ENCODE measurements around the gene TRIM60. TPM values are rescaled to one million over a fixed set of nuclear protein-coding genes. Genes with fewer than 3 reads are reported as not detected.
"Not testable (repeated sequence)": the region's sequence is repeated elsewhere in the genome, so short reads cannot be mapped to it uniquely, and the experiment has no call there.

The TRIM60 gene
- total and polyA plus RNA-seq, 4 donors: not detected

DNA sequence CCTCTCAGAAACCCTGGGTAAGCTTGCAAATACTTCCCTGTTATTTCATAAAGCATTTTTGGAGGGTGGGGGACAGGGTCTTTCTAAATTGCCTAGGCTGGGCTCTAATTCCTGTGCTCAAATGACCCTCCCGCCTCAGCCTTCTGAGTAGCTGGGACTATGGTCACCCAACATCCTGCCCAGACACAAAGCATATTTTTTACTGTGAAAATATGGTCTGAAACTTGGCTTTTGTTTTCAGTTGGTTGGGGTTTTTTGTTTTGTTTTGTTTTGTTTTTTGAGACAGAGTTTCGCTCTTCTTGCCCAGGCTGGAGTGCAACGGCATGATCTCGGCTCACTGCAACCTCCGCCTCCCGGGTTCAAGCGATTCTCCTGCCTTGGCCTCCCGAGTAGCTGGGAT lies 6.0 kb upstream of the TRIM60 start:
- WGBS, 2 donors: 93 to 95% methylated on average over 8 of the region's 8 CpGs
- not testable (repeated sequence) for DNase-seq

DNA sequence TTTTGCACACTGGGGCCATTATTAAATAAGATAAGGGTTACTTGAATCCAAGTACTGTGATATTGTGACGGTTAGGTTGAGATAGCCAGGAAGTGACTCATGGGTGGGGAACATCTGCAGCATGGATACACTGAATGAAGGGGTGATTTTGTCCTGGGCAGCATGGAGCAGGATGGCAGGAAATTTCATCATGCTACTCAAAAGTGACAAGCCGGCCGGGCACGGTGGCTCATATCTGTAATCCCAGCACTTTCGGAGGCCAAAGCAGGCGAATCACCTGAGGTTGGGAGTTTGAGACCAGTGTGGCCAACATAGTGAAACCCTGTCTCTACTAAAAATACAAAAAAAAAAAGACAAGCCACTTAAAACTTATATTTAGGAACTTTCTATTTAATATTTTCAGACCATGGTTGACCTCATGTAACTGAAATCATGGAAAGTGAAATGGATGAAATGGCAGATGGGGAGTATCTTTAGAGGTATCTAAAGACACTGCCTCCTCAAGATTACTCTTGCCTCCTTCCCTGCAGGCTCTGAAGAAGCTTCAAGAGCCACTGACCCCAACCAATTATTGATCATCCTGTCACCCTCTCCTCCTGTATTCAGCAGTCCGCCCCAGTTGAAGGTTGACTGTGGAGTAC lies 3.9 kb upstream of the TRIM60 start:
- no peak for DNase-seq
- ATAC-seq (ENCODE audit: low FRiP score): no peak
- no peaks in the 10 kb centered on the region for H3K9me3 ChIP-seq (ENCODE audit: control insufficient read depth, low read length)
- WGBS, 2 donors: 75 to 88% methylated on average over 7 of the region's 7 CpGs
- intact Hi-C loops (cut with DNase I): no loop called here
- no peaks in the 10 kb centered on the region for H3K27me3 ChIP-seq (ENCODE audit: control insufficient read depth in 1 of 2, insufficient read depth in 2 of 2, low read length in 1 of 2)
- no peaks in the 10 kb centered on the region for H3K36me3 ChIP-seq (ENCODE audit: control insufficient read depth in 1 of 2, insufficient read depth in 2 of 2, low read length in 1 of 2)
- no peaks in the 10 kb centered on the region for H3K4me1 ChIP-seq (ENCODE audit: control insufficient read depth in 1 of 2, insufficient read depth in 2 of 2, low read length in 2 of 2)
- H3K27ac ChIP-seq (ENCODE audit: low read depth in 1 of 2, low read length in 2 of 2): no peak overlapping the region
- H3K4me3 ChIP-seq (ENCODE audit: low read length in 2 of 2): no peak overlapping the region

More for the DNA sequence above, 6.0 kb upstream of the TRIM60 start:
- H3K27me3 ChIP-seq (ENCODE audit: control insufficient read depth in 1 of 2, insufficient read depth in 2 of 2, low read length in 1 of 2); H3K4me1 ChIP-seq (ENCODE audit: control insufficient read depth in 1 of 2, insufficient read depth in 2 of 2, low read length in 2 of 2); H3K36me3 ChIP-seq (ENCODE audit: control insufficient read depth in 1 of 2, insufficient read depth in 2 of 2, low read length in 1 of 2); intact Hi-C loops (cut with DNase I); H3K27ac ChIP-seq (ENCODE audit: low read depth in 1 of 2, low read length in 2 of 2); ATAC-seq (ENCODE audit: low FRiP score); H3K9me3 ChIP-seq (ENCODE audit: control insufficient read depth, low read length); H3K4me3 ChIP-seq (ENCODE audit: low read length in 2 of 2): not testable (repeated sequence)

DNA sequence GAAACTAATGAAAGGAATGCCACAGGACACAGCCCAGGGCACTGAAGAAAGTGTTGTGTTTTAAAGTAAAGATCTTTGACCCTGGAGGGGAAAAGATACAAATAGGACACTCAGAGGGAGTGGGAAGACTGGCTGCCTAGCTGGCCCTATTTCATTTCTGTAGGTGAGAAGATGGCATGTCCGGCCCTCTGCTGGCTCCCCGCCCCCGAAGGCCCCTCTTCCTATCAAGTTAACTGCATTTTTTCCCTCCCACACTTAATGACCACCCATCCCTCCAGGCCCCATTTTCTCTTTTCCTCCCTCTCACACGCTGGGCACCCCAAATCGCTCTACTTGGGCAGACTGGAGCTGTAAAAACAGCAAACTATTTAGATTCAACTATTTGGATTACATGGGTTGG lies 16.4 kb downstream of the TRIM60 start:
- no peak for ATAC-seq (ENCODE audit: low FRiP score)
- Histone ChIP-seq H3K36me3 (ENCODE audit: control insufficient read depth in 1 of 2, insufficient read depth in 2 of 2, low read length in 1 of 2) (no peaks in the 10 kb centered on the region), H3K27me3 (ENCODE audit: control insufficient read depth in 1 of 2, insufficient read depth in 2 of 2, low read length in 1 of 2) (no peaks in the 10 kb centered on the region), H3K27ac (ENCODE audit: low read depth in 1 of 2, low read length in 2 of 2) (no peak overlapping the region), H3K4me1 (ENCODE audit: control insufficient read depth in 1 of 2, insufficient read depth in 2 of 2, low read length in 2 of 2) (no peaks in the 10 kb centered on the region), H3K9me3 (ENCODE audit: control insufficient read depth, low read length) (no peaks in the 10 kb centered on the region), H3K4me3 (ENCODE audit: low read length in 2 of 2) (no peak overlapping the region)
- WGBS, 2 donors: 73 to 77% methylated on average over 5 of the region's 5 CpGs
- DNase-seq: no peak
- intact Hi-C loops (cut with DNase I): no loop called here

DNA sequence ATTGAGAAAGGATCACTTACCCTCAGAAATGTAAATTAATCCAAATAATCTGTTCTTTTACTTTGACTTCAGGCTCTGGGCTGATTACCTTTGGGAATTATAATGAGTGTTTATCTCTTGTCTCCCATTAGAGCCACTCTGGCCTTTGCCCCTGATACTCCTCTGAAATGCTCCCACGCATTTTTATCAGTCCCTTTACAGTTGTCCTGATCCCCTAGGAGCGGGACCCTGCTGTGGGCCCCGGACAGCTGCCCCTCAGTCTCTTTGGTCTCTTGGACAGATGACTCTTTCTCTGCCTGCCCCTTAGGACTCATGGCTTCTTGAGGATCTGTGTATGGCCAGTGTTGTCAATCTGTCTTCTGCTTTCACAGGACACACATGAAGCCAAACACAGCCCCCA lies 20.8 kb downstream of the TRIM60 start:
- ATAC-seq (ENCODE audit: low FRiP score) (no peak), DNase-seq (no peak)
- peaks cover 0 to 2% of the 10 kb centered on the region in 2 donors for H3K27me3 ChIP-seq (ENCODE audit: control insufficient read depth in 1 of 2, insufficient read depth in 2 of 2, low read length in 1 of 2)
- no peaks in the 10 kb centered on the region for H3K36me3 ChIP-seq (ENCODE audit: control insufficient read depth in 1 of 2, insufficient read depth in 2 of 2, low read length in 1 of 2)
- H3K27ac ChIP-seq (ENCODE audit: low read depth in 1 of 2, low read length in 2 of 2): no peak overlapping the region
- whole genome bisulfite sequencing, 2 donors: 67 to 70% methylated on average over 3 of the region's 3 CpGs
- H3K4me1 ChIP-seq (ENCODE audit: control insufficient read depth in 1 of 2, insufficient read depth in 2 of 2, low read length in 2 of 2): no peaks in the 10 kb centered on the region
- intact Hi-C loops (cut with DNase I): no loop called here
- H3K4me3 ChIP-seq (ENCODE audit: low read length in 2 of 2): no peak overlapping the region
- no peaks in the 10 kb centered on the region for H3K9me3 ChIP-seq (ENCODE audit: control insufficient read depth, low read length)

DNA sequence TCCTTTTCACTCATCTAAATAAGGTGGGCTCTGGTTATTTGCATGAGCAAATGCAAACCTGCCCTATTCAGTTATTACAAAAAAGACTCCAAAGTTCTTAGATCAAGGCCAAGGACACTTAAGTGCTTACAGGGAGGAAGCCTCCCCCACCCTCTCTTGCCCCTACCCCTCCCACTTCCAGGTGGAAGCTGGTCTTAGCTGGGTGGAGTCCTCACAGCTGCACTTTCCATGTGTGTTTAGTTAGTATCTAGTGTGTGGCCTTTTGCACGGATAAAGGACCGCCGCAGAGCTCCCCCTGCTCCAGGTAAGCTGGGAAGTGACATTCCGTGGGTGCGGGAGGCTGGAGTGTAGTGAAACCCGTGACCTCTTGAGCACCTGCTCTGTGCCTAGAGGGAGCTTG lies 21.8 kb downstream of the TRIM60 start, which contains the start of gene TRIM75:
TSS of gene TRIM75 (plus strand) at position 222 of the 400 bp plus-strand sequence. CDS start 5,282 bp downstream, outside the sequence.
- DNase-seq: no peak
- Histone ChIP-seq H3K27me3 (ENCODE audit: control insufficient read depth in 1 of 2, insufficient read depth in 2 of 2, low read length in 1 of 2) (peaks cover 0 to 2% of the 10 kb centered on the region in 2 donors), H3K4me3 (ENCODE audit: low read length in 2 of 2) (no peak within 1 kb of the TSS), H3K36me3 (ENCODE audit: control insufficient read depth in 1 of 2, insufficient read depth in 2 of 2, low read length in 1 of 2) (no peaks in the 10 kb centered on the region), H3K4me1 (ENCODE audit: control insufficient read depth in 1 of 2, insufficient read depth in 2 of 2, low read length in 2 of 2) (no peaks in the 10 kb centered on the region), H3K9me3 (ENCODE audit: control insufficient read depth, low read length) (no peaks in the 10 kb centered on the region), H3K27ac (ENCODE audit: low read depth in 1 of 2, low read length in 2 of 2) (no peak within 1 kb of the TSS)
- WGBS, 2 donors: 83 to 89% methylated on average over 6 of the region's 6 CpGs
- ATAC-seq (ENCODE audit: low FRiP score): no peak
- intact Hi-C loops (cut with DNase I): no loop called here

DNA sequence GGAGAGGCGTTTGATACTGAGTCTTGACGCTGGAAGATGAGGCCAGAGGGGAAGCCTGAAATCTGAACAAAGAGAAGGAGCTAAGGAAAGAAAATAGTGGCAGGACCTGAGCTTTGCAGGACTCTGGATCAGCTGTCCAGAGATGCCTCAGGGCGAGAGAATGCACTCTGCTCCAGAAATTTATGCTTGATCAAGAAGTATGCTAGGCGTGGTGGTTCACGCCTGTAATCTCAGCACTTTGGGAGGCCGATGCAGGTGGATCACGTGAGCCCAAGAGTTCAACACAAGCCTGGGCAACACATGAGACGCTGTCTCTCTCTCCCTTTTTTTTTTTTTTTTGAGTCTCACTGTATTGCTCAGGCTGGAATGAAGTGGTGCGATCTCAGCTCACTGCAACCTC lies 23.8 kb downstream of the TRIM60 start:
- intact Hi-C loops (cut with DNase I): no loop called here
- no peak overlapping the region for H3K4me3 ChIP-seq (ENCODE audit: low read length in 2 of 2)
- no peak for DNase-seq
- no peak overlapping the region for H3K27ac ChIP-seq (ENCODE audit: low read depth in 1 of 2, low read length in 2 of 2)
- no peaks in the 10 kb centered on the region for H3K9me3 ChIP-seq (ENCODE audit: control insufficient read depth, low read length)
- H3K36me3 ChIP-seq (ENCODE audit: control insufficient read depth in 1 of 2, insufficient read depth in 2 of 2, low read length in 1 of 2): no peaks in the 10 kb centered on the region
- ATAC-seq (ENCODE audit: low FRiP score): no peak
- H3K27me3 ChIP-seq (ENCODE audit: control insufficient read depth in 1 of 2, insufficient read depth in 2 of 2, low read length in 1 of 2): peaks cover 0 to 5% of the 10 kb centered on the region in 2 donors
- H3K4me1 ChIP-seq (ENCODE audit: control insufficient read depth in 1 of 2, insufficient read depth in 2 of 2, low read length in 2 of 2): no peaks in the 10 kb centered on the region
- 88 to 92% methylated on average over 9 of the region's 9 CpGs for WGBS, 2 donors

DNA sequence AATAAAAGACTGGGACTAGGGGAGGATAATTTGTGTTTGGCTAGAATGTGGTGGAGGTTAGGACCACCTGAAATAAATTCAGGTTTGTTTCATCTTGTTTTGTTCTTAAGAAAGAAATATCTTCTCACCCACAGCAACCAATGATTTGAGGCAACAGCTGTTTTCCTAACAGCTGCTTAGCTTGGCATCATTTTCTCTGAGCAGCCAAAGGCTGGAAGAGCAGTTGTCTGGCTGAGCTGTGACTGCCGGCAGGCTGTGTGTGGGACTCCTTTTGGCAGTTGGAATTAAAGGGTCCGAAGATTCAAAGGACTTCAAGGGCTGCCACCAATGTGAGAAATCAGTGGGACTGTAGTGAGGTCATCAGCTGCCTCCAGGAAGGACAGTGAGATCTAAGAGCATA lies 26.9 kb downstream of the TRIM60 start:
- intact Hi-C loops (cut with DNase I): no loop called here
- Histone ChIP-seq H3K27me3 (ENCODE audit: control insufficient read depth in 1 of 2, insufficient read depth in 2 of 2, low read length in 1 of 2) (peaks cover 0 to 5% of the 10 kb centered on the region in 2 donors), H3K9me3 (ENCODE audit: control insufficient read depth, low read length) (no peaks in the 10 kb centered on the region), H3K4me1 (ENCODE audit: control insufficient read depth in 1 of 2, insufficient read depth in 2 of 2, low read length in 2 of 2) (no peaks in the 10 kb centered on the region), H3K4me3 (ENCODE audit: low read length in 2 of 2) (no peak overlapping the region), H3K27ac (ENCODE audit: low read depth in 1 of 2, low read length in 2 of 2) (no peak overlapping the region), H3K36me3 (ENCODE audit: control insufficient read depth in 1 of 2, insufficient read depth in 2 of 2, low read length in 1 of 2) (no peaks in the 10 kb centered on the region)
- DNase-seq: no peak
- ATAC-seq (ENCODE audit: low FRiP score): no peak
- 32 to 37% methylated on average over 2 of the region's 2 CpGs for WGBS, 2 donors

DNA sequence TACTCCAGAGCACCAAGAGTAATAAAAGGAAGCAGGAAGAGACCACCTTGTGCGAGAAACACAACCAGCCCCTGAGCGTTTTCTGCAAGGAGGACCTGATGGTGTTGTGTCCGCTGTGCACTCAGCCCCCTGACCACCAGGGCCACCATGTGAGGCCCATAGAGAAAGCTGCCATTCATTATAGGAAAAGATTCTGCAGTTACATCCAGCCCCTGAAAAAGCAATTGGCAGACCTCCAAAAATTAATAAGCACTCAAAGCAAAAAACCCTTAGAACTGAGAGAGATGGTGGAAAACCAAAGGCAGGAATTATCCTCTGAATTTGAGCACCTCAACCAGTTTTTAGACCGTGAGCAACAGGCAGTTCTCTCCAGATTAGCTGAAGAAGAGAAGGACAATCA lies 27.6 kb downstream of the TRIM60 start:
- Histone ChIP-seq H3K4me1 (ENCODE audit: control insufficient read depth in 1 of 2, insufficient read depth in 2 of 2, low read length in 2 of 2) (no peaks in the 10 kb centered on the region), H3K9me3 (ENCODE audit: control insufficient read depth, low read length) (no peaks in the 10 kb centered on the region), H3K27me3 (ENCODE audit: control insufficient read depth in 1 of 2, insufficient read depth in 2 of 2, low read length in 1 of 2) (peaks cover 0 to 5% of the 10 kb centered on the region in 2 donors), H3K36me3 (ENCODE audit: control insufficient read depth in 1 of 2, insufficient read depth in 2 of 2, low read length in 1 of 2) (no peaks in the 10 kb centered on the region), H3K27ac (ENCODE audit: low read depth in 1 of 2, low read length in 2 of 2) (no peak overlapping the region), H3K4me3 (ENCODE audit: low read length in 2 of 2) (no peak overlapping the region)
- DNase-seq: no peak
- WGBS, 2 donors: 85% methylated on average over 4 of the region's 4 CpGs
- intact Hi-C loops (cut with DNase I): no loop called here
- no peak for ATAC-seq (ENCODE audit: low FRiP score)

DNA sequence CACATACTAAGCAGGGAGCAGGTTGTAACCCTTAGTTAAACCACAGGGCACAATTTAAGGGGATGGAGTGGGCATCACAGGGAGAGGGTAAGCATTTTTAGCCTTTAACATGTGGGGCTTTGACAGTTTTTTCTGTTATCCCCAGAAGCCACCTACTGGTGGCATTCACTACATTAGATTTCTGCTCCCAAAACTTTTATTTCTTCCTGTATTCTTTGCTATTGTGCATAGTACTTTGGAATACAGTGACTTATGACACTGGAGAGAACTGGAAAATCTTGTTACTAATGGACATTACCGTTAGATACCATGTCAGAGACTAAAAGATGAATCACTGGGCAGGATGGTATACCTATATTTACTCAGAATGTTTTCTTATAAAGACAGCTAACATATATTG lies 29.1 kb downstream of the TRIM60 start:
- Histone ChIP-seq H3K36me3 (ENCODE audit: control insufficient read depth in 1 of 2, insufficient read depth in 2 of 2, low read length in 1 of 2) (no peaks in the 10 kb centered on the region), H3K27ac (ENCODE audit: low read depth in 1 of 2, low read length in 2 of 2) (no peak overlapping the region), H3K9me3 (ENCODE audit: control insufficient read depth, low read length) (no peaks in the 10 kb centered on the region), H3K27me3 (ENCODE audit: control insufficient read depth in 1 of 2, insufficient read depth in 2 of 2, low read length in 1 of 2) (peaks cover 0 to 2% of the 10 kb centered on the region in 2 donors), H3K4me1 (ENCODE audit: control insufficient read depth in 1 of 2, insufficient read depth in 2 of 2, low read length in 2 of 2) (no peaks in the 10 kb centered on the region), H3K4me3 (ENCODE audit: low read length in 2 of 2) (no peak overlapping the region)
- intact Hi-C loops (cut with DNase I): no loop called here
- no peak for ATAC-seq (ENCODE audit: low FRiP score)
- WGBS, 2 donors: 47 to 57% methylated on average over 1 of the region's 1 CpG
- DNase-seq: no peak

Measured in aorta (tissue), 5 donors.